PFSK-1 (cell line): ENCODE data around the gene ATG7.

Experiments used
- POLR2AphosphoS5 ChIP-seq: IDR thresholded peaks from 2 replicates; pipeline ENCODE4 v1.6.1; 2012; ENCODE audit warnings: low read depth, mild to moderate bottlenecking, control low read depth, low read length, moderate library complexity
- SIN3A ChIP-seq: IDR thresholded peaks from 2 replicates; pipeline ENCODE4 v1.6.1; 2012; ENCODE audit warnings: mild to moderate bottlenecking, low read length, moderate library complexity, borderline replicate concordance; ENCODE audit not compliant: insufficient read depth
- TF ChIP-seq, protein P1 (sequence below), 2 experiments: IDR thresholded peaks; 2 replicates each; pipeline versions ENCODE4 v1.6.1 to v1.8.0; 2011 to 2012; ENCODE audit warnings: low read depth in 2 of 2, low read length in 2 of 2, control low read depth in 1 of 2, inconsistent platforms in 1 of 2, mild to moderate bottlenecking in 1 of 2, moderate library complexity in 1 of 2; ENCODE audit not compliant: insufficient read depth in 1 of 2

DNA sequence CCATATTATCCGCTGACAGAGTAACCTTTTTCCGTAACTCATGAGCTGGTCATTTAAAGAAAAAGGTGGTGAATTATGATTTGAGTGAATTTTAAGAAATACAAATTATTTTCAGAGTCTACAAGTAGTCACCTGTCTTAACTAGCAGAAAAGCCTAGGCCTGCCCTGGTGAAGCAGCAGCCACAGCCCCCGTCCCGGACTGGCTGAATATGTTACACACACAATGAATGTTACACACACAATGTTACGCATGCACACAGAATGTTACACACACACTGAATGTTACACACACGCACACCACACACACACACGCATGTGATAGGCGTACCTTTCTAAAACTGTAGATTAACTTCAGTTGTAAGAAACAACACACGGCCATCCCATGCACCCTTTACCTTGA is 293.7 kb downstream of the ATG7 start:
- no peak for TF ChIP-seq POLR2AphosphoS5
- TF ChIP-seq, protein P1, sequence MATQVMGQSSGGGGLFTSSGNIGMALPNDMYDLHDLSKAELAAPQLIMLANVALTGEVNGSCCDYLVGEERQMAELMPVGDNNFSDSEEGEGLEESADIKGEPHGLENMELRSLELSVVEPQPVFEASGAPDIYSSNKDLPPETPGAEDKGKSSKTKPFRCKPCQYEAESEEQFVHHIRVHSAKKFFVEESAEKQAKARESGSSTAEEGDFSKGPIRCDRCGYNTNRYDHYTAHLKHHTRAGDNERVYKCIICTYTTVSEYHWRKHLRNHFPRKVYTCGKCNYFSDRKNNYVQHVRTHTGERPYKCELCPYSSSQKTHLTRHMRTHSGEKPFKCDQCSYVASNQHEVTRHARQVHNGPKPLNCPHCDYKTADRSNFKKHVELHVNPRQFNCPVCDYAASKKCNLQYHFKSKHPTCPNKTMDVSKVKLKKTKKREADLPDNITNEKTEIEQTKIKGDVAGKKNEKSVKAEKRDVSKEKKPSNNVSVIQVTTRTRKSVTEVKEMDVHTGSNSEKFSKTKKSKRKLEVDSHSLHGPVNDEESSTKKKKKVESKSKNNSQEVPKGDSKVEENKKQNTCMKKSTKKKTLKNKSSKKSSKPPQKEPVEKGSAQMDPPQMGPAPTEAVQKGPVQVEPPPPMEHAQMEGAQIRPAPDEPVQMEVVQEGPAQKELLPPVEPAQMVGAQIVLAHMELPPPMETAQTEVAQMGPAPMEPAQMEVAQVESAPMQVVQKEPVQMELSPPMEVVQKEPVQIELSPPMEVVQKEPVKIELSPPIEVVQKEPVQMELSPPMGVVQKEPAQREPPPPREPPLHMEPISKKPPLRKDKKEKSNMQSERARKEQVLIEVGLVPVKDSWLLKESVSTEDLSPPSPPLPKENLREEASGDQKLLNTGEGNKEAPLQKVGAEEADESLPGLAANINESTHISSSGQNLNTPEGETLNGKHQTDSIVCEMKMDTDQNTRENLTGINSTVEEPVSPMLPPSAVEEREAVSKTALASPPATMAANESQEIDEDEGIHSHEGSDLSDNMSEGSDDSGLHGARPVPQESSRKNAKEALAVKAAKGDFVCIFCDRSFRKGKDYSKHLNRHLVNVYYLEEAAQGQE (IDR thresholded peaks at IDR 0.05; ENCODE audit: insufficient read depth in 1 of 2, low read depth in 2 of 2, low read length in 2 of 2) = no peak
- no peak for TF ChIP-seq SIN3A
